OCI-LY3 (cell line): ENCODE data around the gene RCAN2.

Experiments
- H2AFZ ChIP-seq: fragments of 200-600, 300-600 bp; shearing (Covaris generic); 2 replicates; pipeline ENCODE4 v1.6.0; 2014; ENCODE audit warnings: antibody characterized with exemption, low read depth, low read length
- H3K27ac ChIP-seq: fragments of 200-600, 300-600 bp; sonication (generic); 2 replicates; pipeline ENCODE4 v1.5.1; 2014; ENCODE audit warnings: mild to moderate bottlenecking, low read length, moderate library complexity, mixed read lengths
- H3K27me3 ChIP-seq: fragments of 200-600, 300-600 bp; sonication (generic); 2 replicates; pipeline ENCODE4 v1.6.1; 2014; ENCODE audit warnings: low read depth, low read length, mixed read lengths
- H3K36me3 ChIP-seq: fragments of 200-600, 300-600 bp; sonication (generic); replicated peaks from 2 replicates; pipeline ENCODE3; 2014; ENCODE audit warnings: low read depth, low read length, mixed read lengths
- H3K4me1 ChIP-seq: fragments of 300-600, 200-600 bp; sonication (generic); 2 replicates; pipeline ENCODE4 v1.6.1; 2014; ENCODE audit warnings: low read length, mixed read lengths
- H3K4me2 ChIP-seq: fragments of 200-600, 300-600 bp; sonication (generic); 2 replicates; pipeline ENCODE4 v1.6.1; 2014; ENCODE audit warnings: low read length, mixed read lengths
- H3K4me3 ChIP-seq: fragments of 300-600, 200-600 bp; sonication (generic); 2 replicates; pipeline ENCODE4 v1.5.1; 2014; ENCODE audit warnings: antibody characterized with exemption, mild to moderate bottlenecking, low read length, moderate library complexity
- H3K79me2 ChIP-seq: fragments of 300-600, 200-600 bp; shearing (Covaris generic); 2 replicates; pipeline ENCODE4 v1.6.1; 2014; ENCODE audit warnings: mild to moderate bottlenecking, low read length, mixed read lengths
- H3K9ac ChIP-seq: fragments of 300-600, 200-600 bp; shearing (Covaris generic); 2 replicates; pipeline ENCODE4 v1.6.0; 2014; ENCODE audit warnings: mild to moderate bottlenecking, low read length, moderate library complexity
- H3K9me3 ChIP-seq: fragments of 200-600, 300-600 bp; shearing (Covaris generic); 2 replicates; pipeline ENCODE4 v1.6.1; 2014; ENCODE audit warnings: low read length, mixed read lengths; ENCODE audit not compliant: insufficient read depth
- H4K20me1 ChIP-seq: fragments of 200-600, 300-600 bp; sonication (generic); 2 replicates; pipeline ENCODE4 v1.6.1; 2016; ENCODE audit warnings: low read length, mixed read lengths; ENCODE audit not compliant: insufficient read depth
- CTCF ChIP-seq: fragments of 200-600, 300-600 bp; sonication (generic); IDR thresholded peaks from 2 replicates; pipeline ENCODE4 v1.5.1; 2014; ENCODE audit warnings: antibody characterized with exemption, low read length, low read depth
- EZH2phosphoT487 ChIP-seq: fragments of 200-600 bp; shearing (Covaris generic); IDR thresholded peaks from 2 replicates; pipeline ENCODE4 v1.6.1; 2018; ENCODE audit warnings: antibody characterized with exemption, mixed run types, low read depth

RCAN2 gene

GRCh38 chr6:46234700-46235099 is 256.5 kb downstream of the RCAN2 start:
- Histone ChIP-seq H3K9me3 (no peaks in the 10 kb centered on the region), H2AFZ (no peak overlapping the region), H3K9ac (no peak overlapping the region), H3K4me3 (no peak overlapping the region), H3K79me2 (no peaks in the 10 kb centered on the region), H3K4me1 (no peaks in the 10 kb centered on the region), H4K20me1 (no peaks in the 10 kb centered on the region), H3K27me3 (no peaks in the 10 kb centered on the region), H3K4me2 (no peak overlapping the region), H3K36me3 (no peaks in the 10 kb centered on the region), H3K27ac (no peak overlapping the region)
- no peak for TF ChIP-seq EZH2phosphoT487
- TF ChIP-seq CTCF: no peak

GRCh38 chr6:46234156-46234556 is 257.1 kb downstream of the RCAN2 start:
- Histone ChIP-seq H3K4me3 (no peak overlapping the region), H3K9me3 (no peaks in the 10 kb centered on the region), H3K79me2 (no peaks in the 10 kb centered on the region), H3K27me3 (no peaks in the 10 kb centered on the region), H3K4me2 (no peak overlapping the region), H4K20me1 (no peaks in the 10 kb centered on the region), H3K36me3 (no peaks in the 10 kb centered on the region), H2AFZ (no peak overlapping the region), H3K27ac (no peak overlapping the region), H3K9ac (no peak overlapping the region), H3K4me1 (no peaks in the 10 kb centered on the region)
- TF ChIP-seq CTCF (no peak), EZH2phosphoT487 (no peak)

- no peak overlapping the region for H3K4me2 ChIP-seq
- no peaks in the 10 kb centered on the region for H3K4me1 ChIP-seq
- H3K27me3 ChIP-seq: no peaks in the 10 kb centered on the region
- no peaks in the 10 kb centered on the region for H3K79me2 ChIP-seq
- H3K4me3 ChIP-seq: no peak overlapping the region
- no peak overlapping the region for H3K9ac ChIP-seq
- no peaks in the 10 kb centered on the region for H3K36me3 ChIP-seq
- no peak overlapping the region for H2AFZ ChIP-seq
- no peaks in the 10 kb centered on the region for H3K9me3 ChIP-seq
- no peak overlapping the region for H3K27ac ChIP-seq
- TF ChIP-seq EZH2phosphoT487 (no peak), CTCF (no peak)
- no peaks in the 10 kb centered on the region for H4K20me1 ChIP-seq
Measured at GRCh38 chr6:46233129-46233528, 258.1 kb downstream of the RCAN2 start.

- H3K4me3 ChIP-seq: no peak overlapping the region
- H4K20me1 ChIP-seq: no peaks in the 10 kb centered on the region
- H3K36me3 ChIP-seq: no peaks in the 10 kb centered on the region
- H3K9ac ChIP-seq: no peak overlapping the region
- TF ChIP-seq EZH2phosphoT487 (no peak), CTCF (no peak)
- no peak overlapping the region for H3K4me2 ChIP-seq
- peaks cover 64% of the 10 kb centered on the region for H3K4me1 ChIP-seq
- no peak overlapping the region for H2AFZ ChIP-seq
- no peak overlapping the region for H3K27ac ChIP-seq
- H3K9me3 ChIP-seq: no peaks in the 10 kb centered on the region
- H3K27me3 ChIP-seq: no peaks in the 10 kb centered on the region
- no peaks in the 10 kb centered on the region for H3K79me2 ChIP-seq
Measured at GRCh38 chr6:46222286-46222685, 269.0 kb downstream of the RCAN2 start.
